ENCODE measurements around the gene IDI2. TPM values are rescaled to one million over a fixed set of nuclear protein-coding genes. Genes with fewer than 3 reads are reported as not detected.
A peak's percentile ranks its signal among the peaks of the same experiment; 100 is the strongest.

The IDI2 gene
- total and polyA plus RNA-seq, 2 of the 13 experiments (the other 11 are each of a cell fraction or from before 2014, with no cell fraction given), result not detected

- TF ChIP-seq E2F5 (CRISPR knock-in tag; conservative IDR thresholded peaks at IDR 0.05) (peak; percentile 47; the same call in 1 of the 2 replicates), ZNF362 (CRISPR knock-in tag; IDR thresholded peaks at IDR 0.05; ENCODE audit: borderline replicate concordance) (peak; percentile 25; the same call in 1 of the 2 replicates), PAXIP1 (CRISPR knock-in tag; conservative IDR thresholded peaks at IDR 0.05) (0 out of 2 replicates have a peak, but pooled peaks have one; percentile 25), SATB2 (CRISPR knock-in tag; IDR thresholded peaks at IDR 0.05) (no peak), ZSCAN9 (CRISPR knock-in tag; IDR thresholded peaks at IDR 0.05; ENCODE audit: borderline replicate concordance) (no peak), GATAD1 (CRISPR knock-in tag; IDR thresholded peaks at IDR 0.05) (peak; percentile 97), ZSCAN29 (CRISPR knock-in tag; conservative IDR thresholded peaks at IDR 0.05) (no peak), ZNF788 (CRISPR knock-in tag; IDR thresholded peaks at IDR 0.05; ENCODE audit: borderline replicate concordance) (peak; percentile 67; the same call in 1 of the 2 replicates), ZNF747 (CRISPR knock-in tag; IDR thresholded peaks at IDR 0.05; ENCODE audit: borderline replicate concordance) (peak; percentile 61), ZNF33B (CRISPR knock-in tag; IDR thresholded peaks at IDR 0.05) (0 out of 2 replicates have a peak, but pooled peaks have one; percentile 42), NPAS2 (CRISPR knock-in tag; IDR thresholded peaks at IDR 0.05; ENCODE audit: borderline replicate concordance) (no peak), ZNF30 (CRISPR knock-in tag; IDR thresholded peaks at IDR 0.05) (0 out of 2 replicates have a peak, but pooled peaks have one; percentile 13), ZNF775 (CRISPR knock-in tag; IDR thresholded peaks at IDR 0.05; ENCODE audit: borderline replicate concordance) (no peak), CENPBD1 (CRISPR knock-in tag; IDR thresholded peaks at IDR 0.05; ENCODE audit: borderline replicate concordance, low read depth) (no peak), ZNF460 (CRISPR knock-in tag; IDR thresholded peaks at IDR 0.05; ENCODE audit: borderline replicate concordance) (no peak), REXO4 (CRISPR knock-in tag; IDR thresholded peaks at IDR 0.05; ENCODE audit: borderline replicate concordance) (no peak), FOXO4 (CRISPR knock-in tag; conservative IDR thresholded peaks at IDR 0.05) (no peak), ZNF607 (CRISPR knock-in tag; IDR thresholded peaks at IDR 0.05; ENCODE audit: borderline replicate concordance) (peak; percentile 71; the same call in 1 of the 2 replicates), FOSL2 (CRISPR knock-in tag; IDR thresholded peaks at IDR 0.05) (peak; percentile 28; the same call in 1 of the 2 replicates), NCOA1 (CRISPR knock-in tag; IDR thresholded peaks at IDR 0.05) (0 out of 2 replicates have a peak, but pooled peaks have one; percentile 41), ATF7-NPFF (CRISPR knock-in tag; IDR thresholded peaks at IDR 0.05; ENCODE audit: low read depth) (no peak), NFYC (CRISPR knock-in tag; IDR thresholded peaks at IDR 0.05) (peak; percentile 92)
Measured at GRCh38 chr10:987870-988666, 37.6 kb downstream of the IDI2 start, which contains the start of gene GTPBP4 (continued).
